ENCODE data around the gene DIPK1B. TPM values are rescaled to one million over a fixed set of nuclear protein-coding genes. Genes with fewer than 3 reads are reported as not detected.
A peak's percentile ranks its signal among the peaks of the same experiment; 100 is the strongest.

Gene DIPK1B
- polyA plus RNA-seq, 2 donors: 1.6 to 2.5 TPM

- Histone ChIP-seq H3K9me3 (ENCODE audit: control insufficient read depth in 2 of 2, insufficient read depth in 1 of 2, low read depth in 1 of 2, low read length in 1 of 2) (no peaks in the 10 kb centered on the region), H3K27me3 (ENCODE audit: control insufficient read depth in 1 of 2, insufficient read depth in 2 of 2, low read length in 2 of 2) (no peaks in the 10 kb centered on the region), H3K4me1 (ENCODE audit: control insufficient read depth in 2 of 2, insufficient read depth in 2 of 2, low read length in 1 of 2) (peaks cover 9 to 43% of the 10 kb centered on the region in 2 donors), H3K36me3 (ENCODE audit: control insufficient read depth in 2 of 2, insufficient read depth in 2 of 2, low read length in 1 of 2) (peaks cover 14 to 45% of the 10 kb centered on the region in 2 donors), H3K4me3 (ENCODE audit: low read depth in 1 of 2, low read length in 2 of 2) (no peak overlapping the region), H3K27ac (ENCODE audit: low read depth in 2 of 2, low read length in 1 of 2) (no peak overlapping the region)
- 79 to 82% methylated on average over 24 of the region's 24 CpGs for WGBS, 2 donors
Observed at GRCh38 chr9:136722969-136723356, 10.6 kb downstream of the DIPK1B start.

GRCh38 chr9:136723362-136723976 lies 11.1 kb downstream of the DIPK1B start:
- no peaks in the 10 kb centered on the region for H3K27me3 ChIP-seq (ENCODE audit: control insufficient read depth in 1 of 2, insufficient read depth in 2 of 2, low read length in 2 of 2)
- H3K36me3 ChIP-seq (ENCODE audit: control insufficient read depth in 2 of 2, insufficient read depth in 2 of 2, low read length in 1 of 2): peaks cover 14 to 45% of the 10 kb centered on the region in 2 donors
- no peak overlapping the region for H3K27ac ChIP-seq (ENCODE audit: low read depth in 2 of 2, low read length in 1 of 2)
- H3K4me3 ChIP-seq (ENCODE audit: low read depth in 1 of 2, low read length in 2 of 2): no peak overlapping the region
- WGBS, 2 donors: 87 to 89% methylated on average over 32 of the region's 32 CpGs
- no peaks in the 10 kb centered on the region for H3K9me3 ChIP-seq (ENCODE audit: control insufficient read depth in 2 of 2, insufficient read depth in 1 of 2, low read depth in 1 of 2, low read length in 1 of 2)
- peaks cover 9 to 43% of the 10 kb centered on the region in 2 donors for H3K4me1 ChIP-seq (ENCODE audit: control insufficient read depth in 2 of 2, insufficient read depth in 2 of 2, low read length in 1 of 2)

- Histone ChIP-seq H3K27me3 (ENCODE audit: control insufficient read depth in 1 of 2, insufficient read depth in 2 of 2, low read length in 2 of 2) (no peaks in the 10 kb centered on the region), H3K4me3 (ENCODE audit: low read depth in 1 of 2, low read length in 2 of 2) (no peak overlapping the region), H3K4me1 (ENCODE audit: control insufficient read depth in 2 of 2, insufficient read depth in 2 of 2, low read length in 1 of 2) (peaks cover 11 to 44% of the 10 kb centered on the region in 2 donors), H3K27ac (ENCODE audit: low read depth in 2 of 2, low read length in 1 of 2) (no peak overlapping the region), H3K36me3 (ENCODE audit: control insufficient read depth in 2 of 2, insufficient read depth in 2 of 2, low read length in 1 of 2) (peaks cover 14 to 45% of the 10 kb centered on the region in 2 donors), H3K9me3 (ENCODE audit: control insufficient read depth in 2 of 2, insufficient read depth in 1 of 2, low read depth in 1 of 2, low read length in 1 of 2) (no peaks in the 10 kb centered on the region)
- WGBS, 2 donors: 92 to 94% methylated on average over 8 of the region's 8 CpGs
Observed at GRCh38 chr9:136723989-136724388, 11.6 kb downstream of the DIPK1B start.

GRCh38 chr9:136724772-136725171 lies 12.4 kb downstream of the DIPK1B start:
- H3K27ac ChIP-seq (ENCODE audit: low read depth in 2 of 2, low read length in 1 of 2): no peak overlapping the region
- H3K4me3 ChIP-seq (ENCODE audit: low read depth in 1 of 2, low read length in 2 of 2): no peak overlapping the region
- H3K36me3 ChIP-seq (ENCODE audit: control insufficient read depth in 2 of 2, insufficient read depth in 2 of 2, low read length in 1 of 2): peaks cover 14 to 45% of the 10 kb centered on the region in 2 donors
- H3K4me1 ChIP-seq (ENCODE audit: control insufficient read depth in 2 of 2, insufficient read depth in 2 of 2, low read length in 1 of 2): peaks cover 13 to 48% of the 10 kb centered on the region in 2 donors
- H3K27me3 ChIP-seq (ENCODE audit: control insufficient read depth in 1 of 2, insufficient read depth in 2 of 2, low read length in 2 of 2): no peaks in the 10 kb centered on the region
- H3K9me3 ChIP-seq (ENCODE audit: control insufficient read depth in 2 of 2, insufficient read depth in 1 of 2, low read depth in 1 of 2, low read length in 1 of 2): no peaks in the 10 kb centered on the region
- 67 to 78% methylated on average over 7 of the region's 7 CpGs for WGBS, 2 donors

- no peaks in the 10 kb centered on the region for H3K9me3 ChIP-seq (ENCODE audit: control insufficient read depth in 2 of 2, insufficient read depth in 1 of 2, low read depth in 1 of 2, low read length in 1 of 2)
- 42 to 64% methylated on average over 10 of the region's 10 CpGs for WGBS, 2 donors
- H3K4me1 ChIP-seq (ENCODE audit: control insufficient read depth in 2 of 2, insufficient read depth in 2 of 2, low read length in 1 of 2): peaks cover 7 to 47% of the 10 kb centered on the region in 2 donors
- peak overlapping the region; percentile 90 to 95 for H3K4me3 ChIP-seq (ENCODE audit: low read depth in 1 of 2, low read length in 2 of 2)
- H3K27ac ChIP-seq (ENCODE audit: low read depth in 2 of 2, low read length in 1 of 2): peak overlapping the region; percentile 68 to 69
- peaks cover 14 to 45% of the 10 kb centered on the region in 2 donors for H3K36me3 ChIP-seq (ENCODE audit: control insufficient read depth in 2 of 2, insufficient read depth in 2 of 2, low read length in 1 of 2)
- H3K27me3 ChIP-seq (ENCODE audit: control insufficient read depth in 1 of 2, insufficient read depth in 2 of 2, low read length in 2 of 2): no peaks in the 10 kb centered on the region
Observed at GRCh38 chr9:136725612-136726011, 13.2 kb downstream of the DIPK1B start.

GRCh38 chr9:136726118-136726517 lies 13.7 kb downstream of the DIPK1B start:
- Histone ChIP-seq H3K4me1 (ENCODE audit: control insufficient read depth in 2 of 2, insufficient read depth in 2 of 2, low read length in 1 of 2) (peaks cover 3 to 42% of the 10 kb centered on the region in 2 donors), H3K4me3 (ENCODE audit: low read depth in 1 of 2, low read length in 2 of 2) (peak overlapping the region; percentile 90 to 95), H3K9me3 (ENCODE audit: control insufficient read depth in 2 of 2, insufficient read depth in 1 of 2, low read depth in 1 of 2, low read length in 1 of 2) (no peaks in the 10 kb centered on the region), H3K36me3 (ENCODE audit: control insufficient read depth in 2 of 2, insufficient read depth in 2 of 2, low read length in 1 of 2) (peaks cover 14 to 45% of the 10 kb centered on the region in 2 donors), H3K27ac (ENCODE audit: low read depth in 2 of 2, low read length in 1 of 2) (peak overlapping the region; percentile 68 to 69), H3K27me3 (ENCODE audit: control insufficient read depth in 1 of 2, insufficient read depth in 2 of 2, low read length in 2 of 2) (no peaks in the 10 kb centered on the region)
- 32 to 42% methylated on average over 16 of the region's 16 CpGs for WGBS, 2 donors

- Histone ChIP-seq H3K4me3 (ENCODE audit: low read depth in 1 of 2, low read length in 2 of 2) (peak overlapping the region; percentile 90 to 95), H3K4me1 (ENCODE audit: control insufficient read depth in 2 of 2, insufficient read depth in 2 of 2, low read length in 1 of 2) (peaks cover 3 to 36% of the 10 kb centered on the region in 2 donors), H3K27me3 (ENCODE audit: control insufficient read depth in 1 of 2, insufficient read depth in 2 of 2, low read length in 2 of 2) (no peaks in the 10 kb centered on the region), H3K36me3 (ENCODE audit: control insufficient read depth in 2 of 2, insufficient read depth in 2 of 2, low read length in 1 of 2) (peaks cover 14 to 41% of the 10 kb centered on the region in 2 donors), H3K9me3 (ENCODE audit: control insufficient read depth in 2 of 2, insufficient read depth in 1 of 2, low read depth in 1 of 2, low read length in 1 of 2) (no peaks in the 10 kb centered on the region), H3K27ac (ENCODE audit: low read depth in 2 of 2, low read length in 1 of 2) (peak overlapping the region; percentile 49 to 68)
- 12 to 16% methylated on average over 18 of the region's 18 CpGs for WGBS, 2 donors
Observed at GRCh38 chr9:136726631-136727191, 14.3 kb downstream of the DIPK1B start.

GRCh38 chr9:136728080-136728547 lies 15.7 kb downstream of the DIPK1B start:
- no peaks in the 10 kb centered on the region for H3K27me3 ChIP-seq (ENCODE audit: control insufficient read depth in 1 of 2, insufficient read depth in 2 of 2, low read length in 2 of 2)
- peaks cover 8 to 28% of the 10 kb centered on the region in 2 donors for H3K36me3 ChIP-seq (ENCODE audit: control insufficient read depth in 2 of 2, insufficient read depth in 2 of 2, low read length in 1 of 2)
- peaks cover 3 to 25% of the 10 kb centered on the region in 2 donors for H3K4me1 ChIP-seq (ENCODE audit: control insufficient read depth in 2 of 2, insufficient read depth in 2 of 2, low read length in 1 of 2)
- H3K9me3 ChIP-seq (ENCODE audit: control insufficient read depth in 2 of 2, insufficient read depth in 1 of 2, low read depth in 1 of 2, low read length in 1 of 2): no peaks in the 10 kb centered on the region
- H3K27ac ChIP-seq (ENCODE audit: low read depth in 2 of 2, low read length in 1 of 2): peak overlapping the region; percentile 74 to 83
- 0 to 1% methylated on average over 57 to 66 of the region's 66 CpGs for WGBS, 2 donors
- H3K4me3 ChIP-seq (ENCODE audit: low read depth in 1 of 2, low read length in 2 of 2): peak overlapping the region; percentile 90 to 95

- no peaks in the 10 kb centered on the region for H3K9me3 ChIP-seq (ENCODE audit: control insufficient read depth in 2 of 2, insufficient read depth in 1 of 2, low read depth in 1 of 2, low read length in 1 of 2)
- 2 to 4% methylated on average over 51 to 53 of the region's 53 CpGs for WGBS, 2 donors
- H3K36me3 ChIP-seq (ENCODE audit: control insufficient read depth in 2 of 2, insufficient read depth in 2 of 2, low read length in 1 of 2): peaks cover 8 to 23% of the 10 kb centered on the region in 2 donors
- H3K27ac ChIP-seq (ENCODE audit: low read depth in 2 of 2, low read length in 1 of 2): peak overlapping the region; percentile 24 to 83
- peak overlapping the region; percentile 90 to 95 for H3K4me3 ChIP-seq (ENCODE audit: low read depth in 1 of 2, low read length in 2 of 2)
- H3K4me1 ChIP-seq (ENCODE audit: control insufficient read depth in 2 of 2, insufficient read depth in 2 of 2, low read length in 1 of 2): peaks cover 3 to 20% of the 10 kb centered on the region in 2 donors
- H3K27me3 ChIP-seq (ENCODE audit: control insufficient read depth in 1 of 2, insufficient read depth in 2 of 2, low read length in 2 of 2): no peaks in the 10 kb centered on the region
Observed at GRCh38 chr9:136728548-136729123, 16.3 kb downstream of the DIPK1B start.
